GM12865 (cell line): Measurements from ENCODE around the gene IGFBP7.

Experiments
- DNase-seq: peaks from one replicate; pipeline ENCODE4 v3.0.0; 2010; ENCODE audit warnings: low read depth
- H3K4me3 ChIP-seq: 2 replicates; pipeline ENCODE4 v1.5.1; 2011; ENCODE audit warnings: mild to moderate bottlenecking, low read depth, low read length, control low read depth
- TF ChIP-seq, protein P1 (sequence below): IDR thresholded peaks from 2 replicates; pipeline ENCODE4 v1.5.1; 2011; ENCODE audit warnings: low read length, control low read depth, low read depth, inconsistent platforms; ENCODE audit not compliant: insufficient read depth; ENCODE audit errors: missing control alignments

The IGFBP7 gene

GRCh38 chr4:57093845-57094831 is 16.0 kb downstream of the IGFBP7 start:
- TF ChIP-seq, protein P1, sequence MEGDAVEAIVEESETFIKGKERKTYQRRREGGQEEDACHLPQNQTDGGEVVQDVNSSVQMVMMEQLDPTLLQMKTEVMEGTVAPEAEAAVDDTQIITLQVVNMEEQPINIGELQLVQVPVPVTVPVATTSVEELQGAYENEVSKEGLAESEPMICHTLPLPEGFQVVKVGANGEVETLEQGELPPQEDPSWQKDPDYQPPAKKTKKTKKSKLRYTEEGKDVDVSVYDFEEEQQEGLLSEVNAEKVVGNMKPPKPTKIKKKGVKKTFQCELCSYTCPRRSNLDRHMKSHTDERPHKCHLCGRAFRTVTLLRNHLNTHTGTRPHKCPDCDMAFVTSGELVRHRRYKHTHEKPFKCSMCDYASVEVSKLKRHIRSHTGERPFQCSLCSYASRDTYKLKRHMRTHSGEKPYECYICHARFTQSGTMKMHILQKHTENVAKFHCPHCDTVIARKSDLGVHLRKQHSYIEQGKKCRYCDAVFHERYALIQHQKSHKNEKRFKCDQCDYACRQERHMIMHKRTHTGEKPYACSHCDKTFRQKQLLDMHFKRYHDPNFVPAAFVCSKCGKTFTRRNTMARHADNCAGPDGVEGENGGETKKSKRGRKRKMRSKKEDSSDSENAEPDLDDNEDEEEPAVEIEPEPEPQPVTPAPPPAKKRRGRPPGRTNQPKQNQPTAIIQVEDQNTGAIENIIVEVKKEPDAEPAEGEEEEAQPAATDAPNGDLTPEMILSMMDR: no peak
- H3K4me3 ChIP-seq: no peak overlapping the region
- no peak for DNase-seq

DNA sequence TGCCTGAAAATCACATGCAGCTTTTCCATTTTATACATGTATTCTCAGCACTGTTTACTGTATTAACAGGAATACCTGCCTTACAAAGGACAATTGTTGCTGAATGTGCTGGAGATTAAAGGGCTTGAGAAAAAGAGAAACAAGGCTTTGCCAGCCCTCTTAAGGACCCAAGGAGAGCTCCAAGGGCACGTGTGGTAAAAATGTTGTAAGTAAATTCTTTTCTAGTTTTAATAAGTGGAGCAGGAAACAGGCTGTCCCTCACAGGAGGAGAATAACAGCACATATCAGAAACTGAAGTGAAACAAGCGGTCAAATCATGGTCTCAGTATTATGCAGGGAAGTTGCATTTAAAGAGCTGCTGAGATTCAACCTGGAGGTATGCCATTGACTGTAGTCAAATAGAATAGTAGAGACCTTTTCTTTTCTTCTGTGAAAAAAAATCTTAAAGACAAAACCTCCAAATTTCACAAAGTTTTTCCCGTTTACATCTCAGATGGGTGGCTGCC is 18.5 kb downstream of the IGFBP7 start:
- TF ChIP-seq, protein P1: no peak
- H3K4me3 ChIP-seq: no peak overlapping the region
- peak; percentile 50 for DNase-seq

DNA sequence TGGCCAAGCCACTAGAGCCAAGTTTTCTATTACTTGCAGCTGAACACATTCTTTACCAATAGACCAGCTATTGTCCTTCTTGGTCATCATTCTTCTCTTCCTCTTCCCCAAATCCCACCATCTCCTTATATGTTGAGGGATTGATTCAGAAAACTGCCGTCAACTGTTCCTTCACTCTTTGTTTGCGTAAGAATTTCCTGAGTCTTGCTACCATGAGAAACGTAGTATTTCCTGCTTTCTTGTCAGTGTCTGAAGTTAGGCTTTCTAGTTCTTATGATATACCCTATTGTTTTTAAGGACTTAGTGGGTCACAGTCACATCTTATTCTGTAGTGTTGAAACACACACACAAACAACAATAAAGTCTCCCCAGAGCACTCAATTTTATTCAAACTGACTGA is 20.1 kb downstream of the IGFBP7 start:
- DNase-seq: no peak
- TF ChIP-seq, protein P1: no peak
- H3K4me3 ChIP-seq: no peak overlapping the region

- TF ChIP-seq, protein P1: no peak
- H3K4me3 ChIP-seq: no peak overlapping the region
- no peak for DNase-seq
These were observed 20.6 kb downstream of the IGFBP7 start for GRCh38 chr4:57089549-57089948.

- H3K4me3 ChIP-seq: no peak overlapping the region
- no peak for DNase-seq
- TF ChIP-seq, protein P1: no peak
These were observed 24.0 kb downstream of the IGFBP7 start for GRCh38 chr4:57086031-57086723.

DNA sequence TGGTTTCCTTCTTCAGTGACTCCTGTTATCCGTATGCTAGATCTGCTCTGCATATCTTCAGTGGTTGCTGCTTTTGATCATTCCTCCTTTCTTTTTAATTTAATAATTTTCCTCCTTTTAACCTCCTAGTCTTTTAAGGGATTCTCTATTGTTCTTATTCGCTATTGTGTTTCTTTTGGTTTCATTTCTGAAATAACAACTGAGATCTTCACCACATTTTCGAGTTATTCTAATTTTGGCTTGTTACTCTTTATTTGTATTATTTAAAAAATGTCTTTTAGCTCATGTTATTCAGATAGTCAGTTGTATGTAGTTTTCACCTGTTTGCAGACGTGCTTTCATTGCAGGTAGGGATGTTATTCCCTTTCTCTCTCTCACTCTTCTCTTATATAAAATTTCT is 24.9 kb downstream of the IGFBP7 start:
- no peak for DNase-seq
- TF ChIP-seq, protein P1: no peak
- no peak overlapping the region for H3K4me3 ChIP-seq
